NCI-H1105 treated with DMSO at 0.1 percent for 48 hours (cell line): Measurements from ENCODE around the gene THSD4.

Experiments used
- DNase-seq: peaks from one replicate; lab custom pipeline; 2025; lab: John Stamatoyannopoulos, UW

The THSD4 gene

GRCh38 chr15:71810256-71811035 is 695.2 kb downstream of the THSD4 start, which contains the start of gene NR2E3:
NR2E3 (plus strand) TSS chr15:71810554; CDS start chr15:71810744, 190 bp downstream.
- no peak for DNase-seq

GRCh38 chr15:71811036-71811736 is 695.9 kb downstream of the THSD4 start:
- no peak for DNase-seq

GRCh38 chr15:71811752-71812735 is 696.8 kb downstream of the THSD4 start:
- DNase-seq: no peak

GRCh38 chr15:71812966-71813722 is 697.9 kb downstream of the THSD4 start:
- DNase-seq: no peak

- DNase-seq: no peak
Observed at GRCh38 chr15:71813723-71814470, 698.6 kb downstream of the THSD4 start.

GRCh38 chr15:71815301-71815700 is 700.0 kb downstream of the THSD4 start:
- DNase-seq: no peak

GRCh38 chr15:71817351-71817750 is 702.1 kb downstream of the THSD4 start:
- DNase-seq: no peak

GRCh38 chr15:71820127-71820526 is 704.9 kb downstream of the THSD4 start:
- DNase-seq: no peak

- DNase-seq: no peak
Observed at GRCh38 chr15:71821547-71822129, 706.4 kb downstream of the THSD4 start.

GRCh38 chr15:71822890-71823630 is 707.8 kb downstream of the THSD4 start:
- no peak for DNase-seq

- DNase-seq: no peak
Observed at GRCh38 chr15:71823801-71824200, 708.5 kb downstream of the THSD4 start.

- DNase-seq: no peak
Observed at GRCh38 chr15:71825021-71825730, 709.9 kb downstream of the THSD4 start.

- DNase-seq: no peak
Observed at GRCh38 chr15:71826196-71826595, 710.9 kb downstream of the THSD4 start.

- DNase-seq: no peak
Observed at GRCh38 chr15:71830981-71831380, 715.7 kb downstream of the THSD4 start.
